HEK293 (cell line): ENCODE data around the gene GSTP1.

ENCODE experiments used
- CTCF ChIA-PET: fragments of 350-600 bp; formaldehyde crosslinking; extraction: SDS; loops from one replicate; lab custom pipeline; 2021; ENCODE audit warnings: antibody characterized with exemption; lab: Yijun Ruan, JAX
- POLR2A ChIA-PET: fragments of 300-600 bp; formaldehyde crosslinking; extraction: SDS; loops from one replicate; lab custom pipeline; 2020; ENCODE audit warnings: antibody characterized with exemption, inconsistent platforms; lab: Yijun Ruan, JAX
- H3K27ac ChIP-seq: fragments of 200-500 bp; sonication (Bioruptor generic); 2 replicates; pipeline ENCODE4 v1.5.1; 2014; ENCODE audit warnings: low read depth, low read length, control low read depth, inconsistent platforms; ENCODE audit errors: extremely low read depth
- H3K36me3 ChIP-seq, 2 experiments: fragments of 200-500 bp in 1 of 2; sonication (Bioruptor generic) in 1 of 2; 1 replicate in 1 of 2; 2 replicates in 1 of 2; pipeline ENCODE4 v1.5.1; 2014 to 2017; ENCODE audit warnings: inconsistent platforms in 2 of 2, low read length in 2 of 2; ENCODE audit not compliant: control insufficient read depth in 2 of 2, insufficient read depth in 1 of 2
- H3K4me1 ChIP-seq: fragments of 200-500 bp; sonication (Bioruptor generic); 2 replicates; pipeline ENCODE4 v1.5.1; 2014; ENCODE audit warnings: mild to moderate bottlenecking, low read length, inconsistent platforms; ENCODE audit not compliant: control insufficient read depth, insufficient read depth
- H3K4me3 ChIP-seq: 2 replicates; pipeline ENCODE4 v1.5.1; 2011; ENCODE audit warnings: low read depth, mild to moderate bottlenecking, control low read depth, low read length, moderate library complexity
- H3K9me3 ChIP-seq: fragments of 200-500 bp; sonication (Bioruptor generic); 2 replicates; pipeline ENCODE4 v1.5.1; 2014; ENCODE audit warnings: low read depth, low read length, inconsistent platforms; ENCODE audit not compliant: control insufficient read depth, insufficient read depth
- IKZF3 ChIP-seq: fragments of 450-650 bp; IDR thresholded peaks from 2 replicates; pipeline ENCODE4 v1.5.0; 2018; ENCODE audit warnings: missing biosample characterization, mild to moderate bottlenecking, missing genetic modification characterization, moderate library complexity
- MEIS1 ChIP-seq: sonication (generic); formaldehyde crosslinking; IDR thresholded peaks from 2 replicates; pipeline ENCODE4 v1.8.1; 2022; ENCODE audit warnings: missing genetic modification reagents, mild to moderate bottlenecking, borderline replicate concordance
- OSR2 ChIP-seq: fragments of 450-650 bp; formaldehyde crosslinking; IDR thresholded peaks from 2 replicates; pipeline ENCODE4 v1.5.1; 2016; ENCODE audit warnings: missing biosample characterization, missing genetic modification characterization
- SALL2 ChIP-seq: fragments of 450-650 bp; formaldehyde crosslinking; IDR thresholded peaks from 2 replicates; pipeline ENCODE4 v1.5.0; 2017; ENCODE audit warnings: missing biosample characterization, mild to moderate bottlenecking, missing genetic modification characterization, borderline replicate concordance
- SCRT1 ChIP-seq: fragments of 450-650 bp; formaldehyde crosslinking; IDR thresholded peaks from 2 replicates; pipeline ENCODE4 v1.5.1; 2016; ENCODE audit warnings: missing biosample characterization, missing genetic modification characterization, borderline replicate concordance
- TCF7L2 ChIP-seq: IDR thresholded peaks from 2 replicates; pipeline ENCODE4 v1.6.1; 2011; ENCODE audit warnings: low read depth, mild to moderate bottlenecking, inconsistent platforms, low read length, moderate library complexity, borderline replicate concordance
- WT1 ChIP-seq: fragments of 450-650 bp; formaldehyde crosslinking; IDR thresholded peaks from 2 replicates; pipeline ENCODE4 v1.5.1; 2016; ENCODE audit warnings: missing biosample characterization, missing genetic modification characterization
- ZEB2 ChIP-seq: fragments of 450-650 bp; formaldehyde crosslinking; IDR thresholded peaks from 2 replicates; pipeline ENCODE4 v1.5.1; 2016; ENCODE audit warnings: missing biosample characterization, missing genetic modification characterization
- ZFHX2 ChIP-seq: fragments of 450-650 bp; formaldehyde crosslinking; conservative IDR thresholded peaks from 2 replicates; pipeline ENCODE4 v1.5.1; 2016; ENCODE audit warnings: missing biosample characterization, missing genetic modification characterization
- ZIC2 ChIP-seq: fragments of 450-650 bp; formaldehyde crosslinking; IDR thresholded peaks from 2 replicates; pipeline ENCODE4 v1.5.1; 2016; ENCODE audit warnings: missing biosample characterization, missing genetic modification characterization
- ZNF112 ChIP-seq: fragments of 450-650 bp; formaldehyde crosslinking; IDR thresholded peaks from 2 replicates; pipeline ENCODE4 v1.5.0; 2017; ENCODE audit warnings: missing biosample characterization, missing genetic modification characterization
- ZNF2 ChIP-seq: fragments of 450-650 bp; formaldehyde crosslinking; IDR thresholded peaks from 2 replicates; pipeline ENCODE4 v1.5.1; 2016; ENCODE audit warnings: missing biosample characterization, missing genetic modification characterization
- ZNF311 ChIP-seq: fragments of 450-650 bp; formaldehyde crosslinking; IDR thresholded peaks from 2 replicates; pipeline ENCODE4 v1.5.1; 2017; ENCODE audit warnings: missing biosample characterization, missing genetic modification characterization, borderline replicate concordance
- ZNF350 ChIP-seq: fragments of 450-650 bp; formaldehyde crosslinking; IDR thresholded peaks from 2 replicates; pipeline ENCODE4 v1.5.0; 2017; ENCODE audit warnings: missing biosample characterization, mild to moderate bottlenecking, missing genetic modification characterization
- ZNF37A ChIP-seq: fragments of 450-650 bp; IDR thresholded peaks from 2 replicates; pipeline ENCODE4 v1.5.1; 2018; ENCODE audit warnings: missing biosample characterization, missing genetic modification characterization
- ZNF416 ChIP-seq: fragments of 450-650 bp; formaldehyde crosslinking; IDR thresholded peaks from 2 replicates; pipeline ENCODE4 v1.5.1; 2016; ENCODE audit warnings: missing biosample characterization, missing genetic modification characterization
- ZNF433 ChIP-seq: fragments of 450-650 bp; formaldehyde crosslinking; IDR thresholded peaks from 2 replicates; pipeline ENCODE4 v1.5.1; 2016; ENCODE audit warnings: missing biosample characterization, missing genetic modification characterization, low read depth
- ZNF48 ChIP-seq: fragments of 450-650 bp; formaldehyde crosslinking; IDR thresholded peaks from 2 replicates; pipeline ENCODE4 v1.5.1; 2016; ENCODE audit warnings: missing biosample characterization, missing genetic modification characterization
- ZNF555 ChIP-seq: fragments of 450-650 bp; formaldehyde crosslinking; conservative IDR thresholded peaks from 2 replicates; pipeline ENCODE4 v1.5.1; 2017; ENCODE audit warnings: missing biosample characterization, mild to moderate bottlenecking, missing genetic modification characterization, inconsistent platforms
- ZNF670 ChIP-seq: fragments of 450-650 bp; formaldehyde crosslinking; IDR thresholded peaks from 2 replicates; pipeline ENCODE4 v1.5.1; 2016; ENCODE audit warnings: missing biosample characterization, missing genetic modification characterization, low read depth
- ZNF837 ChIP-seq: fragments of 450-650 bp; formaldehyde crosslinking; IDR thresholded peaks from 2 replicates; pipeline ENCODE4 v1.5.1; 2016; ENCODE audit warnings: missing biosample characterization, missing genetic modification characterization
- TF ChIP-seq, protein P1 (sequence below): fragments of 450-650 bp; formaldehyde crosslinking; IDR thresholded peaks from 2 replicates; pipeline ENCODE4 v1.5.1; 2016; ENCODE audit warnings: missing biosample characterization, missing genetic modification characterization, borderline replicate concordance
- TF ChIP-seq, protein P2 (sequence below): fragments of 450-650 bp; formaldehyde crosslinking; IDR thresholded peaks from 2 replicates; pipeline ENCODE4 v1.5.1; 2016; ENCODE audit warnings: missing biosample characterization, missing genetic modification characterization
- TF ChIP-seq, protein P3 (sequence below): fragments of 450-650 bp; formaldehyde crosslinking; IDR thresholded peaks from 2 replicates; pipeline ENCODE4 v1.5.1; 2016; ENCODE audit warnings: missing biosample characterization, missing genetic modification characterization, low read depth

GSTP1 gene

DNA sequence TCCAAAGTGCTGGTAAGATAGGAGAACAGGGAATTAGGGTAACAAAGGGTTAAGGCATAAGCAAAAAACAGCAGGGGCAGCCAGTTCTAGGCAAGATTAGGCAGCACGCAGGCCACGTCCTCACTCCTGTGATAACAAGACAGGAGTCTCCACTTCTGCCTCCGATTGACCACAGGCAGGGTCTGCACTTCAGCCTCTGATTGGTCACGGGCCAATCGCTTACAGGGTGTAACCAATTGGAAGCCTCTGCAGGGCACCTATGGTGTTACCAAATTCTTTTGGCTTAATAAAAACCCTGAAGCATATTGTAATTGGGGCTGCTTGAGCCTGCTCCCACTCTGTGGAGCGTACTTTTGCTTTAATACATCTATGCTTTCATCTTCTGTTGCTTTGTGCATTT is 12.2 kb upstream of the GSTP1 start:
- ChIA-PET CTCF (interaction anchor here (0.6 to 3.2 kb wide), 7 partner anchors 11 to 147 kb away, joined by 3 to 23 read pairs (median 7); partner anchors contain the start of gene GSTP1), POLR2A (interaction anchor here (0.5 kb wide), 1 partner anchor 34 kb away, joined by 3 read pairs; no protein-coding TSS in a partner anchor)
- no peaks in the 10 kb centered on the region for H3K9me3 ChIP-seq
- no peaks in the 10 kb centered on the region for H3K36me3 ChIP-seq
- no peak overlapping the region for H3K27ac ChIP-seq
- no peak overlapping the region for H3K4me3 ChIP-seq
- TF ChIP-seq ZNF555 = no peak
- TF ChIP-seq ZNF416 (tag by site-specific recombination) = no peak
- no peak for TF ChIP-seq OSR2 (tag by site-specific recombination)
- TF ChIP-seq TCF7L2 = no peak
- TF ChIP-seq ZNF311 (tag by site-specific recombination) = no peak
- TF ChIP-seq, protein P1, sequence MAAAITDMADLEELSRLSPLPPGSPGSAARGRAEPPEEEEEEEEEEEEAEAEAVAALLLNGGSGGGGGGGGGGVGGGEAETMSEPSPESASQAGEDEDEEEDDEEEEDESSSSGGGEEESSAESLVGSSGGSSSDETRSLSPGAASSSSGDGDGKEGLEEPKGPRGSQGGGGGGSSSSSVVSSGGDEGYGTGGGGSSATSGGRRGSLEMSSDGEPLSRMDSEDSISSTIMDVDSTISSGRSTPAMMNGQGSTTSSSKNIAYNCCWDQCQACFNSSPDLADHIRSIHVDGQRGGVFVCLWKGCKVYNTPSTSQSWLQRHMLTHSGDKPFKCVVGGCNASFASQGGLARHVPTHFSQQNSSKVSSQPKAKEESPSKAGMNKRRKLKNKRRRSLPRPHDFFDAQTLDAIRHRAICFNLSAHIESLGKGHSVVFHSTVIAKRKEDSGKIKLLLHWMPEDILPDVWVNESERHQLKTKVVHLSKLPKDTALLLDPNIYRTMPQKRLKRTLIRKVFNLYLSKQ (tag by site-specific recombination) = no peak
- TF ChIP-seq ZNF350 = no peak
- no peak for TF ChIP-seq MEIS1
- TF ChIP-seq ZNF670 (tag by site-specific recombination) = no peak
- TF ChIP-seq ZNF112 (tag by site-specific recombination) = no peak
- TF ChIP-seq, protein P2, sequence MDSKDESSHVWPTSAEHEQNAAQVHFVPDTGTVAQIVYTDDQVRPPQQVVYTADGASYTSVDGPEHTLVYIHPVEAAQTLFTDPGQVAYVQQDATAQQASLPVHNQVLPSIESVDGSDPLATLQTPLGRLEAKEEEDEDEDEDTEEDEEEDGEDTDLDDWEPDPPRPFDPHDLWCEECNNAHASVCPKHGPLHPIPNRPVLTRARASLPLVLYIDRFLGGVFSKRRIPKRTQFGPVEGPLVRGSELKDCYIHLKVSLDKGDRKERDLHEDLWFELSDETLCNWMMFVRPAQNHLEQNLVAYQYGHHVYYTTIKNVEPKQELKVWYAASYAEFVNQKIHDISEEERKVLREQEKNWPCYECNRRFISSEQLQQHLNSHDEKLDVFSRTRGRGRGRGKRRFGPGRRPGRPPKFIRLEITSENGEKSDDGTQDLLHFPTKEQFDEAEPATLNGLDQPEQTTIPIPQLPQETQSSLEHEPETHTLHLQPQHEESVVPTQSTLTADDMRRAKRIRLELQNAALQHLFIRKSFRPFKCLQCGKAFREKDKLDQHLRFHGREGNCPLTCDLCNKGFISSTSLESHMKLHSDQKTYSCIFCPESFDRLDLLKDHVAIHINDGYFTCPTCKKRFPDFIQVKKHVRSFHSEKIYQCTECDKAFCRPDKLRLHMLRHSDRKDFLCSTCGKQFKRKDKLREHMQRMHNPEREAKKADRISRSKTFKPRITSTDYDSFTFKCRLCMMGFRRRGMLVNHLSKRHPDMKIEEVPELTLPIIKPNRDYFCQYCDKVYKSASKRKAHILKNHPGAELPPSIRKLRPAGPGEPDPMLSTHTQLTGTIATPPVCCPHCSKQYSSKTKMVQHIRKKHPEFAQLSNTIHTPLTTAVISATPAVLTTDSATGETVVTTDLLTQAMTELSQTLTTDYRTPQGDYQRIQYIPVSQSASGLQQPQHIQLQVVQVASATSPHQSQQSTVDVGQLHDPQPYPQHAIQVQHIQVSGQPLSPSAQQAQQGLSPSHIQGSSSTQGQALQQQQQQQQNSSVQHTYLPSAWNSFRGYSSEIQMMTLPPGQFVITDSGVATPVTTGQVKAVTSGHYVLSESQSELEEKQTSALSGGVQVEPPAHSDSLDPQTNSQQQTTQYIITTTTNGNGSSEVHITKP (tag by site-specific recombination) = no peak
- TF ChIP-seq, all 188 proteins: peak for 0
- no peaks in the 10 kb centered on the region for H3K4me1 ChIP-seq

DNA sequence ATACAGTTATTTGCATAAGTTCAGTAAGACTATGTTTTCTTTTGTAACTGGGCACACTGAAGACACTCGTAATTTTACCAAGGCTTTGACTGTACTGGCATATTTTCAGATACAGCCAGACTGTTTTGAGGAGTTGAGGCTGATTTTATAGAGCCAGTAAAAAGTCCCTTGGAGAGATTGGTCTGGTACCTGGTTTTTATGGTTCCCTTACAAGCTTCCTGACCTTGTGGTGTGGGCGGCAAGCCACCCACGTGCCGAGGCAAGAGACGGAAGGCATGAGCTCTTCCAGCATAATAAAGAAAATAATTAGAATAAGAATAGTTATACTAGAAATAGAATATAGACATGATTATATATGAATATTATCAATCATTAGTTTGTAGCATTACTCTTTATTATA is 11.3 kb upstream of the GSTP1 start:
- no peaks in the 10 kb centered on the region for H3K36me3 ChIP-seq
- H3K4me3 ChIP-seq = no peak overlapping the region
- H3K4me1 ChIP-seq = no peaks in the 10 kb centered on the region
- no peaks in the 10 kb centered on the region for H3K9me3 ChIP-seq
- POLR2A ChIA-PET = interaction anchor here (0.7 kb wide), 1 partner anchor 11 kb away, joined by 3 read pairs; the partner anchor contains the start of gene GSTP1
- CTCF ChIA-PET = interaction anchor here (0.5 to 3.2 kb wide), 15 partner anchors 8 to 95 kb away, joined by 3 to 23 read pairs (median 4); partner anchors contain the start of genes AIP and GSTP1
- TF ChIP-seq SALL2 (tag by site-specific recombination) (no peak), ZEB2 (tag by site-specific recombination) (no peak), ZNF48 (tag by site-specific recombination) (no peak), ZFHX2 (tag by site-specific recombination) (peak; percentile 30; the same call in 1 of the 2 replicates)
- TF ChIP-seq, all 188 proteins: peak for 1
- no peak overlapping the region for H3K27ac ChIP-seq

DNA sequence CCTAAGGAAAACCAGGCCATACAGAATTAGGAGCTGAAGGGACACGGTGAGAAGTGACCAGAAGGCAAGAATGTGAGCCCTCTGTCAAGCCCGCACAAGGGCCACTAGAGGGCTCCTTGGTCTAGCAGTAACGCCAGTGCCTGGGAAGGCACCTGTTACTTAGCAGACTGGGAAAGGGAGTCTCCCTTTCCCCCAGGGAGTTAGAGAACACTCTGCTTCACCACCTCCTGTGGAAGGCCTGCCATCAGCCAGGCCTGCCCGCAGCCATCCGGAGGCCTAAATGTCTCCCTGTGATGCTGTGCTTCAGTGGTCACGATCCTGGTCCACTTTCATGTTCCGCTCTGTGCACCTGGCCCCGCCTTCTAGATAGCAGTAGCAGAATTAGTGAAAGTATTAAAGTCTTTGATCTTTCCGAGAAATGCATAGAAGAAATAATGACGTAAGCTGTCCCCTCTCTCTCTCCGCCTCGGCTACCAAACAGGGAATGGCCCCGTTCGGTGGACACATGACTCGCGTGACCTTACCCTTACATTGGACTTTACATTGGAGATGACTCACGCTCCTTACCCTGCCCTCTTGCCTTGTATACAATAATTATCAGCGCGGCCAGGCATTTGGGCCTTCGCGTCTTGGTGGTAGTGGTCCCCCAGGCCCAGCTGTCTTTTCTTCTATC is 10.7 kb upstream of the GSTP1 start:
- ChIA-PET CTCF (interaction anchor here (0.6 to 3.2 kb wide), 15 partner anchors 9 to 185 kb away, joined by 3 to 23 read pairs (median 4); partner anchors contain the start of gene GSTP1), POLR2A (interaction anchor here (0.6 kb wide), 1 partner anchor 19 kb away, joined by 3 read pairs; no protein-coding TSS in a partner anchor)
- Histone ChIP-seq H3K27ac (no peak overlapping the region), H3K4me1 (no peaks in the 10 kb centered on the region), H3K9me3 (no peaks in the 10 kb centered on the region), H3K4me3 (no peak overlapping the region), H3K36me3 (no peaks in the 10 kb centered on the region)
- TF ChIP-seq ZIC2 (tag by site-specific recombination) (no peak), ZNF433 (tag by site-specific recombination) (no peak), IKZF3 (tag by site-specific recombination) (peak; percentile 91), SCRT1 (peak; percentile 90), ZNF37A (tag by site-specific recombination) (no peak), WT1 (tag by site-specific recombination) (peak; percentile 40; the same call in 1 of the 2 replicates), ZNF837 (tag by site-specific recombination) (no peak), ZNF2 (tag by site-specific recombination) (no peak)
- TF ChIP-seq, protein P3, sequence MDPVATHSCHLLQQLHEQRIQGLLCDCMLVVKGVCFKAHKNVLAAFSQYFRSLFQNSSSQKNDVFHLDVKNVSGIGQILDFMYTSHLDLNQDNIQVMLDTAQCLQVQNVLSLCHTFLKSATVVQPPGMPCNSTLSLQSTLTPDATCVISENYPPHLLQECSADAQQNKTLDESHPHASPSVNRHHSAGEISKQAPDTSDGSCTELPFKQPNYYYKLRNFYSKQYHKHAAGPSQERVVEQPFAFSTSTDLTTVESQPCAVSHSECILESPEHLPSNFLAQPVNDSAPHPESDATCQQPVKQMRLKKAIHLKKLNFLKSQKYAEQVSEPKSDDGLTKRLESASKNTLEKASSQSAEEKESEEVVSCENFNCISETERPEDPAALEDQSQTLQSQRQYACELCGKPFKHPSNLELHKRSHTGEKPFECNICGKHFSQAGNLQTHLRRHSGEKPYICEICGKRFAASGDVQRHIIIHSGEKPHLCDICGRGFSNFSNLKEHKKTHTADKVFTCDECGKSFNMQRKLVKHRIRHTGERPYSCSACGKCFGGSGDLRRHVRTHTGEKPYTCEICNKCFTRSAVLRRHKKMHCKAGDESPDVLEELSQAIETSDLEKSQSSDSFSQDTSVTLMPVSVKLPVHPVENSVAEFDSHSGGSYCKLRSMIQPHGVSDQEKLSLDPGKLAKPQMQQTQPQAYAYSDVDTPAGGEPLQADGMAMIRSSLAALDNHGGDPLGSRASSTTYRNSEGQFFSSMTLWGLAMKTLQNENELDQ = no peak
